Measurements from ENCODE around the gene KEL. TPM values are rescaled to one million over a fixed set of nuclear protein-coding genes. Genes with fewer than 3 reads are reported as not detected.

The KEL gene
- total RNA-seq, 2 donors from 2014 or later: not detected

- peaks cover 2% of the 10 kb centered on the region for H3K9me3 ChIP-seq
- ATAC-seq (ENCODE audit: insufficient number of reproducible peaks, low FRiP score, low read depth) (no peak), DNase-seq (ENCODE audit: low spot score) (no peak)
- no peaks in the 10 kb centered on the region for H3K36me3 ChIP-seq
- H3K27me3 ChIP-seq (replicated peaks; ENCODE audit: insufficient read depth): no peaks in the 10 kb centered on the region
- H3K27ac ChIP-seq: no peak overlapping the region
- H3K4me1 ChIP-seq (ENCODE audit: control insufficient read depth in 1 of 2, low read depth in 2 of 2): no peaks in the 10 kb centered on the region
- no peak overlapping the region for H3K4me3 ChIP-seq
- TF ChIP-seq, protein P1, sequence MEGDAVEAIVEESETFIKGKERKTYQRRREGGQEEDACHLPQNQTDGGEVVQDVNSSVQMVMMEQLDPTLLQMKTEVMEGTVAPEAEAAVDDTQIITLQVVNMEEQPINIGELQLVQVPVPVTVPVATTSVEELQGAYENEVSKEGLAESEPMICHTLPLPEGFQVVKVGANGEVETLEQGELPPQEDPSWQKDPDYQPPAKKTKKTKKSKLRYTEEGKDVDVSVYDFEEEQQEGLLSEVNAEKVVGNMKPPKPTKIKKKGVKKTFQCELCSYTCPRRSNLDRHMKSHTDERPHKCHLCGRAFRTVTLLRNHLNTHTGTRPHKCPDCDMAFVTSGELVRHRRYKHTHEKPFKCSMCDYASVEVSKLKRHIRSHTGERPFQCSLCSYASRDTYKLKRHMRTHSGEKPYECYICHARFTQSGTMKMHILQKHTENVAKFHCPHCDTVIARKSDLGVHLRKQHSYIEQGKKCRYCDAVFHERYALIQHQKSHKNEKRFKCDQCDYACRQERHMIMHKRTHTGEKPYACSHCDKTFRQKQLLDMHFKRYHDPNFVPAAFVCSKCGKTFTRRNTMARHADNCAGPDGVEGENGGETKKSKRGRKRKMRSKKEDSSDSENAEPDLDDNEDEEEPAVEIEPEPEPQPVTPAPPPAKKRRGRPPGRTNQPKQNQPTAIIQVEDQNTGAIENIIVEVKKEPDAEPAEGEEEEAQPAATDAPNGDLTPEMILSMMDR (IDR thresholded peaks at IDR 0.05): no peak
These were observed 7.4 kb downstream of the KEL start for GRCh38 chr7:142954680-142955268.

- Histone ChIP-seq H3K9me3 (peaks cover 2% of the 10 kb centered on the region), H3K4me3 (no peak overlapping the region), H3K36me3 (no peaks in the 10 kb centered on the region), H3K27me3 (replicated peaks; ENCODE audit: insufficient read depth) (no peaks in the 10 kb centered on the region), H3K27ac (no peak overlapping the region), H3K4me1 (ENCODE audit: control insufficient read depth in 1 of 2, low read depth in 2 of 2) (no peaks in the 10 kb centered on the region)
- TF ChIP-seq, protein P1 (IDR thresholded peaks at IDR 0.05): no peak
- ATAC-seq (ENCODE audit: insufficient number of reproducible peaks, low FRiP score, low read depth) (no peak), DNase-seq (ENCODE audit: low spot score) (no peak)
These were observed 11.9 kb downstream of the KEL start for GRCh38 chr7:142950235-142950634.

DNA sequence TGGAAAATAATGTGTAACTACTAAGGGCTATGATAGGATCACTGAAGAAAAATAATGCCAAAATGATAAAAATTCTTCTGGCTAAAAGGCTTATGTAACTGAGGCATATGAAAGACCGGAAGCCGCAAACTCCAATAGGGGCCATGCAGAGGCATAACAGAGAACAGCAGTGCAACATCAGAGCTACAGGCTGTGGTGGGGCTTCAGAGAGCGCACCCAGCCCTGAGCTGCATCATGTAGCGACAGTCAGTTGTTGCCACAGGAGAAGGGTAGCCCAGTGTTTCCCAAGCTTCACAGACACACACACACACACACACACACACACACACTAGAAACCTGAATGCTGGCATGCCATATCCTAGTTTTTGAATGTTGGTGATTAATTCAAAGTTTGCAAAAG lies 13.6 kb downstream of the KEL start:
- no peaks in the 10 kb centered on the region for H3K27me3 ChIP-seq (replicated peaks; ENCODE audit: insufficient read depth)
- H3K4me3 ChIP-seq: no peak overlapping the region
- ATAC-seq (ENCODE audit: insufficient number of reproducible peaks, low FRiP score, low read depth) (no peak), DNase-seq (ENCODE audit: low spot score) (no peak)
- no peaks in the 10 kb centered on the region for H3K4me1 ChIP-seq (ENCODE audit: control insufficient read depth in 1 of 2, low read depth in 2 of 2)
- no peak overlapping the region for H3K27ac ChIP-seq
- no peaks in the 10 kb centered on the region for H3K9me3 ChIP-seq
- TF ChIP-seq, protein P1 (IDR thresholded peaks at IDR 0.05): no peak
- H3K36me3 ChIP-seq: no peaks in the 10 kb centered on the region

GRCh38 chr7:142945001-142945400 lies 17.2 kb downstream of the KEL start:
- Histone ChIP-seq H3K9me3 (no peaks in the 10 kb centered on the region), H3K36me3 (no peaks in the 10 kb centered on the region), H3K27ac (no peak overlapping the region), H3K27me3 (replicated peaks; ENCODE audit: insufficient read depth) (no peaks in the 10 kb centered on the region), H3K4me1 (ENCODE audit: control insufficient read depth in 1 of 2, low read depth in 2 of 2) (no peaks in the 10 kb centered on the region), H3K4me3 (no peak overlapping the region)
- TF ChIP-seq, protein P1 (IDR thresholded peaks at IDR 0.05): no peak
- DNase-seq (ENCODE audit: low spot score) (no peak), ATAC-seq (ENCODE audit: insufficient number of reproducible peaks, low FRiP score, low read depth) (no peak)

GRCh38 chr7:142943706-142944268 lies 18.4 kb downstream of the KEL start:
- H3K27ac ChIP-seq: no peak overlapping the region
- no peak overlapping the region for H3K4me3 ChIP-seq
- TF ChIP-seq, protein P1 (IDR thresholded peaks at IDR 0.05): no peak
- H3K36me3 ChIP-seq: no peaks in the 10 kb centered on the region
- ATAC-seq (ENCODE audit: insufficient number of reproducible peaks, low FRiP score, low read depth) (no peak), DNase-seq (ENCODE audit: low spot score) (no peak)
- H3K4me1 ChIP-seq (ENCODE audit: control insufficient read depth in 1 of 2, low read depth in 2 of 2): no peaks in the 10 kb centered on the region
- H3K27me3 ChIP-seq (replicated peaks; ENCODE audit: insufficient read depth): no peaks in the 10 kb centered on the region
- no peaks in the 10 kb centered on the region for H3K9me3 ChIP-seq
